GM23248 (cell line): Measurements from ENCODE around the gene PCDHA12. TPM values are rescaled to one million over a fixed set of nuclear protein-coding genes. Genes with fewer than 3 reads are reported as not detected.
"Not testable (repeated sequence)": the region's sequence is repeated elsewhere in the genome, so short reads cannot be mapped to it uniquely, and the experiment has no call there.

Source experiments
- DNase-seq: peaks from one replicate; pipeline ENCODE4 v3.0.0-alpha.2; 2015
- H2AFZ ChIP-seq: fragments of 200-600 bp; sonication (generic); 2 replicates; pipeline ENCODE4 v1.6.1; 2016; ENCODE audit warnings: antibody characterized with exemption
- H3F3A ChIP-seq: fragments of 200-600 bp; sonication (generic); 2 replicates; pipeline ENCODE4 v1.6.1; 2016; ENCODE audit warnings: mild to moderate bottlenecking, antibody characterized with exemption, mixed run types; ENCODE audit not compliant: insufficient read depth
- H3K27ac ChIP-seq: fragments of 200-600 bp; sonication (generic); 2 replicates; pipeline ENCODE4 v1.5.1; 2016; ENCODE audit warnings: mild to moderate bottlenecking
- H3K27me3 ChIP-seq: fragments of 200-600 bp; sonication (generic); replicated peaks from 2 replicates; pipeline ENCODE4 v1.6.1; 2016; ENCODE audit warnings: mild to moderate bottlenecking; ENCODE audit not compliant: insufficient read depth
- H3K36me3 ChIP-seq: fragments of 200-600 bp; sonication (generic); 2 replicates; pipeline ENCODE4 v1.6.1; 2016; ENCODE audit warnings: low read depth, mild to moderate bottlenecking
- H3K4me1 ChIP-seq: fragments of 200-600 bp; sonication (generic); 2 replicates; pipeline ENCODE4 v1.6.1; 2016; ENCODE audit warnings: mild to moderate bottlenecking; ENCODE audit not compliant: insufficient read depth
- H3K4me2 ChIP-seq: fragments of 200-600 bp; sonication (generic); one replicate; pipeline ENCODE4 v1.6.1; 2016; ENCODE audit warnings: mild to moderate bottlenecking; ENCODE audit not compliant: unreplicated experiment
- H3K4me3 ChIP-seq: fragments of 200-600 bp; sonication (generic); 2 replicates; pipeline ENCODE4 v1.5.1; 2016; ENCODE audit warnings: mild to moderate bottlenecking
- H3K79me2 ChIP-seq: fragments of 200-600 bp; sonication (generic); 2 replicates; pipeline ENCODE4 v1.6.1; 2016; ENCODE audit warnings: mild to moderate bottlenecking; ENCODE audit not compliant: insufficient read depth
- H3K9ac ChIP-seq: fragments of 200-600 bp; sonication (generic); 2 replicates; pipeline ENCODE4 v1.6.1; 2016; ENCODE audit warnings: mild to moderate bottlenecking
- H3K9me2 ChIP-seq: fragments of 200-600 bp; sonication (generic); 2 replicates; pipeline ENCODE4 v1.6.1; 2016; ENCODE audit warnings: mixed run types, mild to moderate bottlenecking, moderate library complexity; ENCODE audit not compliant: insufficient read depth
- H3K9me3 ChIP-seq: fragments of 200-600 bp; sonication (generic); one replicate; pipeline ENCODE4 v1.6.1; 2017; ENCODE audit warnings: low read depth
- H4K20me1 ChIP-seq: fragments of 200-600 bp; sonication (generic); 2 replicates; pipeline ENCODE4 v1.6.0; 2016; ENCODE audit not compliant: insufficient read depth
- EZH2 ChIP-seq: fragments of 200-600 bp; sonication (generic); IDR thresholded peaks from 2 replicates; pipeline ENCODE4 v1.6.1; 2018; ENCODE audit warnings: antibody characterized with exemption, mild to moderate bottlenecking; ENCODE audit not compliant: insufficient read depth, poor library complexity, severe bottlenecking
- EZH2phosphoT487 ChIP-seq: fragments of 200-600 bp; sonication (generic); IDR thresholded peaks from 2 replicates; pipeline ENCODE4 v1.6.1; 2018; ENCODE audit warnings: antibody characterized with exemption, moderate library complexity, mild to moderate bottlenecking, low read depth; ENCODE audit not compliant: insufficient read depth
- WGBS, 2 experiments: methylation state at CpG; one replicate each; pipeline ENCODE4 v1.1.6; 2015 to 2017; ENCODE audit warnings: low lambda C conversion rate in 2 of 2, low coverage in 1 of 2; ENCODE audit errors: missing lambda C conversion rate in 2 of 2; 5-methylcytosine and 5-hydroxymethylcytosine counted together
- in situ Hi-C: fragments of 300-500 bp; cut with MboI; formaldehyde crosslinking; loops from 2 replicates; pipeline ENCODE4 v1.15.0; 2020
- polyA plus RNA-seq: library from polyadenylated mRNA; unstranded; fragments of >200 nt; fragmentation: Nextera tagmentation; extraction: Ambion mirVana; gene quantifications from 2 replicates; pipeline ENCODE4 v1.2.1, GENCODE V29; 2016
- total RNA-seq: library from RNA; depleted of rRNA; stranded (reverse); fragments of >200 nt; shearing (Covaris generic); gene quantifications from 2 replicates; pipeline ENCODE4 v1.2.3, GENCODE V29; 2014

PCDHA12 gene
- total and polyA plus RNA-seq, 2 experiments from 2014 or later: not detected

DNA sequence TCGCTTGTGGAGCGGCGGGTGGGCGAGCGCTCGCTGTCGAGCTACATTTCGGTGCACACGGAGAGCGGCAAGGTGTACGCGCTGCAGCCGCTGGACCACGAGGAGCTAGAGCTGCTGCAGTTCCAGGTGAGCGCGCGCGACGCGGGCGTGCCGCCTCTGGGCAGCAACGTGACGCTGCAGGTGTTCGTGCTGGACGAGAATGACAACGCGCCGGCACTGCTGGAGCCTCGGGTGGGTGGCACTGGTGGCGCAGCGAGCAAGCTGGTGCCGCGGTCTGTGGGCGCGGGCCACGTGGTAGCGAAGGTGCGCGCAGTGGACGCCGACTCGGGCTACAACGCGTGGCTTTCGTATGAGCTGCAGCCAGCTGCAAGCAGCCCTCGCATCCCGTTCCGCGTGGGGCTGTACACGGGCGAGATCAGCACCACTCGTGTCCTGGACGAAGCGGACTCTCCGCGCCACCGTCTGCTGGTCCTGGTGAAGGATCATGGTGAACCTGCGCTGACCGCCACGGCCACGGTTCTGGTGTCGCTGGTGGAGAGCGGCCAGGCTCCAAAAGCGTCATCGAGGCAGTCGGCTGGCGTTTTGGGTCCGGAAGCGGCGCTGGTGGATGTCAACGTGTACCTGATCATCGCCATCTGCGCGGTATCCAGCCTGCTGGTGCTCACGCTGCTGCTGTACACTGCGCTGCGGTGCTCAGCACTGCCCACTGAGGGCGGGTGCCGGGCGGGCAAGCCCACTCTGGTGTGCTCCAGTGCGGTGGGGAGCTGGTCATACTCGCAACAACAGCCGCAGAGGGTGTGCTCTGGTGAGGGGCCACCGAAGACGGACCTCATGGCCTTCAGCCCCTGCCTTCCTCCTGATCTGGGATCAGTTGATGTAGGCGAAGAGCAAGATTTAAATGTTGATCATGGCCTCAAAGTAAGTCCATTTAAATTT is 32.0 kb upstream of the PCDHA12 start:
- Histone ChIP-seq H3F3A (no peaks in the 10 kb centered on the region), H3K4me1 (no peaks in the 10 kb centered on the region), H3K9me3 (no peaks in the 10 kb centered on the region), H3K9me2 (no peaks in the 10 kb centered on the region), H4K20me1 (no peaks in the 10 kb centered on the region), H3K27me3 (no peaks in the 10 kb centered on the region), H3K36me3 (no peaks in the 10 kb centered on the region), H3K79me2 (no peaks in the 10 kb centered on the region), H3K27ac (no peak overlapping the region), H3K4me3 (no peak overlapping the region), H3K4me2 (no peak overlapping the region), H2AFZ (no peak overlapping the region), H3K9ac (no peak overlapping the region)
- in situ Hi-C loops: no loop called here
- TF ChIP-seq EZH2phosphoT487: no peak
- TF ChIP-seq EZH2: no peak
- 49 to 52% methylated on average over 84 to 85 of the region's 87 CpGs for WGBS, 2 experiments
- DNase-seq: no peak

DNA sequence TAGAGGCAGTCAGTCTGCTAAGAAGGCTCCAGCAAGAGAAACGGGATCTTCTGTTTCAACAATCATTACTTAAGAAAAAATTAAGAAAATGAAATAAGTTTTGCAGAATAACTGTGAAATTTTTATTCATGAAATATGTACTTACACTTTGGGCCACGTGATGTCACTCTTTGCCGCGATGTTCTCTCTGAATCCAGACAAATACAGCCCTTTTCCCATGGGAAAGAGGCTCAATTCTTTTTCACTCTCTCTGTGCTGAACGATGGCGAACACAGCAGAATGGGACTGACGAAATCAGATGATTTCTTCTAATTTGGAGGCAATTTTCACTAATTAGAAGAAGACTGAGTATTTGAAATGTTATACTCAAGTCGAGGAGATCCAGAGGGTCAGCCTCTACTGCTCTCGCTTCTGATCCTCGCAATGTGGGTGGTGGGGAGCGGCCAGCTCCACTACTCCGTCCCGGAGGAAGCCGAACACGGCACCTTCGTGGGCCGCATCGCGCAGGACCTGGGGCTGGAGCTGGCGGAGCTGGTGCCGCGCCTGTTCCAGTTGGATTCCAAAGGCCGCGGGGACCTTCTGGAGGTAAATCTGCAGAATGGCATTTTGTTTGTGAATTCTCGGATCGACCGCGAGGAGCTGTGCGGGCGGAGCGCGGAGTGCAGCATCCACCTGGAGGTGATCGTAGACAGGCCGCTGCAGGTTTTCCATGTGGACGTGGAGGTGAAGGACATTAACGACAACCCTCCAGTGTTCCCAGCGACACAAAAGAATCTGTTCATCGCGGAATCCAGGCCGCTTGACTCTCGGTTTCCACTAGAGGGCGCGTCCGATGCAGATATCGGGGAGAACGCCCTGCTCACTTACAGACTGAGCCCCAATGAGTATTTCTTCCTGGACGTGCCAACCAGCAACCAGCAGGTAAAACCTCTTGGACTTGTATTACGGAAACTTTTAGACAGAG is 26.7 kb upstream of the PCDHA12 start, which contains the start of gene PCDHA9:
TSS of gene PCDHA9 (plus strand) at position 244 of the 964 bp plus-strand sequence. CDS start at position 358, 114 bp downstream.
- H4K20me1 ChIP-seq, H3K4me1 ChIP-seq, H3K27ac ChIP-seq, in situ Hi-C loops, H3K79me2 ChIP-seq, H3K9ac ChIP-seq, H3K27me3 ChIP-seq, H3K36me3 ChIP-seq, H3K9me3 ChIP-seq, H3K9me2 ChIP-seq, H3K4me3 ChIP-seq, H2AFZ ChIP-seq, H3F3A ChIP-seq, H3K4me2 ChIP-seq: not testable (repeated sequence)
- peak; percentile 7 for DNase-seq
- 17 to 21% methylated on average over 29 to 38 of the region's 48 CpGs for WGBS, 2 experiments

DNA sequence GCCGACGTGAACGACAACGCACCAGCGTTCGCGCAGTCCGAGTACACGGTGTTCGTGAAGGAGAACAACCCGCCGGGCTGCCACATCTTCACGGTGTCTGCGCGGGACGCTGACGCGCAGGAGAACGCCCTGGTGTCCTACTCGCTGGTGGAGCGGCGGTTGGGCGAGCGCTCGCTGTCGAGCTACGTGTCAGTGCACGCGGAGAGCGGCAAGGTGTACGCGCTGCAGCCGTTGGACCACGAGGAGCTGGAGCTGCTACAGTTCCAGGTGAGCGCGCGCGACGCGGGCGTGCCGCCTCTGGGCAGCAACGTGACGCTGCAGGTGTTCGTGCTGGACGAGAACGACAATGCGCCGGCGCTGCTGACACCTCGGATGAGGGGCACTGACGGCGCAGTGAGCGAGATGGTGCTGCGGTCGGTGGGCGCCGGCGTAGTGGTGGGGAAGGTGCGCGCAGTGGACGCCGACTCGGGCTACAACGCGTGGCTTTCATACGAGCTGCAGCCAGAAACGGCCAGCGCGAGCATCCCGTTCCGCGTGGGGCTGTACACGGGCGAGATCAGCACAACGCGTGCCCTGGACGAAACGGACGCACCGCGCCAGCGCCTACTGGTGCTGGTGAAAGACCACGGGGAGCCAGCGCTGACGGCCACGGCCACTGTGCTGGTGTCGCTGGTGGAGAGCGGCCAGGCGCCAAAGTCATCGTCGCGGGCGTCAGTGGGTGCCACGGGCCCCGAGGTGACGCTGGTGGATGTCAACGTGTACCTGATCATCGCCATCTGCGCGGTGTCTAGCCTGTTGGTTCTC is 25.1 kb upstream of the PCDHA12 start:
- H2AFZ ChIP-seq, H3K4me1 ChIP-seq, H3K9me3 ChIP-seq, H3K79me2 ChIP-seq, H3K4me2 ChIP-seq, H3K27me3 ChIP-seq, H3K9me2 ChIP-seq, H3K9ac ChIP-seq, in situ Hi-C loops, H3K27ac ChIP-seq, H3F3A ChIP-seq, H3K36me3 ChIP-seq, H3K4me3 ChIP-seq, H4K20me1 ChIP-seq, DNase-seq: not testable (repeated sequence)
- WGBS, 2 experiments: 47 to 49% methylated on average over 96 to 101 of the region's 101 CpGs
